GM12878 (cell line): ENCODE measurements around the gene TCOF1.

Experiments used
- BHLHE40 ChIP-seq, 2 experiments: fragments of 450-650 bp in 1 of 2; IDR thresholded peaks; 2 replicates each; pipeline ENCODE4 v1.6.1; 2011 to 2017; ENCODE audit warnings: low read depth in 2 of 2, borderline replicate concordance in 1 of 2, improper control_type of control experiment in 1 of 2, low read length in 1 of 2, mild to moderate bottlenecking in 1 of 2
- CBX5 ChIP-seq: sonication (generic); IDR thresholded peaks from 2 replicates; pipeline ENCODE4 v1.6.1; 2016; ENCODE audit warnings: low read depth, moderate library complexity, mild to moderate bottlenecking, inconsistent platforms
- SMC3 ChIP-seq: IDR thresholded peaks from 2 replicates; pipeline ENCODE4 v1.6.1; 2011; ENCODE audit warnings: low read length, improper control_type of control experiment, borderline replicate concordance
- SUZ12 ChIP-seq: fragments of 200-600 bp; sonication (generic); IDR thresholded peaks from one replicate; pipeline ENCODE4 v1.6.1; 2018; ENCODE audit warnings: antibody characterized with exemption, mild to moderate bottlenecking; ENCODE audit not compliant: unreplicated experiment
- TF ChIP-seq, protein P1 (sequence below), 3 experiments: IDR thresholded peaks in 2 of 3; conservative IDR thresholded peaks in 1 of 3; 2 replicates each; pipeline ENCODE4 v1.5.1; 2011; ENCODE audit warnings: low read depth in 3 of 3, low read length in 3 of 3, mild to moderate bottlenecking in 3 of 3, control low read depth in 2 of 3, moderate library complexity in 2 of 3, inconsistent platforms in 1 of 3, mixed read lengths in 1 of 3; ENCODE audit not compliant: control insufficient read depth in 2 of 3, insufficient read depth in 1 of 3; ENCODE audit errors: extremely low read depth in 1 of 3
- TF ChIP-seq, protein P2 (sequence below): IDR thresholded peaks from 2 replicates; pipeline ENCODE4 v1.6.1; 2012; ENCODE audit warnings: low read depth, low read length, improper control_type of control experiment

DNA sequence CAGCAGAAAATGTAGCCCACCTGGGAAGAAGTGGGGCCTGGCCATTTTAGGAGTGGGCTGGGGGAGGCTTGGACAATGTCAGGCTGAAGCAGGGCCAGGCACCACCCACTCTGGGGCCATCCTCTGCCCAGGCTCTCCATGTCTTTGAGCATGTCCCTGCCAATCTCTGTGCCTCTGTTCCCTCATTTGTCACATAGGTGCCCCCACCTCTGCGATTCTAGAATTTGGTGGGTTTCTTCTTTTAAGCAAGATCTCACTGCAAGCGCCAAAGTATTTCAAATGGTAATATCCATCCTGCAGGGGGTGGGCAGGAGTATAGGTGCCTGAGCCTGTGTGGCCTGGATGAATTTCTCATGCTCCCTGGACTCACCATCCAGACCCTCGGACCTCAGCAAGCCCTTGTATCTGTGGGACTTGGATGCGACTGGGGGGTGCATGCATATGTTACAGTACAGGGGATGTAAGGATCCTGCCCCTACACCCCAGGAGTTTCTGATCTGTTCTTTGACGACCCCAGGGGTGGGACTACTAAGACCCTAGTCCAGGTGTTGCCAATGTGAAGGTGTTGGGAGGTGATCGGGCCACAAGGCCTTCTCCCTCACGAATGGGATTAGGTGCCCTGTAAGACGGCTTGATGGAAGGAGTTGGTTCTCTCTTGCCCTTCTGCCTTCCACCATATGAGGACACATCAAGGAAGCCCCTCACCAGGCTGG, 50.9 kb downstream of the TCOF1 start:
- TF ChIP-seq, protein P1, sequence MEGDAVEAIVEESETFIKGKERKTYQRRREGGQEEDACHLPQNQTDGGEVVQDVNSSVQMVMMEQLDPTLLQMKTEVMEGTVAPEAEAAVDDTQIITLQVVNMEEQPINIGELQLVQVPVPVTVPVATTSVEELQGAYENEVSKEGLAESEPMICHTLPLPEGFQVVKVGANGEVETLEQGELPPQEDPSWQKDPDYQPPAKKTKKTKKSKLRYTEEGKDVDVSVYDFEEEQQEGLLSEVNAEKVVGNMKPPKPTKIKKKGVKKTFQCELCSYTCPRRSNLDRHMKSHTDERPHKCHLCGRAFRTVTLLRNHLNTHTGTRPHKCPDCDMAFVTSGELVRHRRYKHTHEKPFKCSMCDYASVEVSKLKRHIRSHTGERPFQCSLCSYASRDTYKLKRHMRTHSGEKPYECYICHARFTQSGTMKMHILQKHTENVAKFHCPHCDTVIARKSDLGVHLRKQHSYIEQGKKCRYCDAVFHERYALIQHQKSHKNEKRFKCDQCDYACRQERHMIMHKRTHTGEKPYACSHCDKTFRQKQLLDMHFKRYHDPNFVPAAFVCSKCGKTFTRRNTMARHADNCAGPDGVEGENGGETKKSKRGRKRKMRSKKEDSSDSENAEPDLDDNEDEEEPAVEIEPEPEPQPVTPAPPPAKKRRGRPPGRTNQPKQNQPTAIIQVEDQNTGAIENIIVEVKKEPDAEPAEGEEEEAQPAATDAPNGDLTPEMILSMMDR (IDR thresholded peaks at IDR 0.05 in 2 of 3, conservative IDR thresholded peaks at IDR 0.05 in 1 of 3; ENCODE audit: control insufficient read depth in 2 of 3, extremely low read depth in 1 of 3, insufficient read depth in 1 of 3, low read depth in 3 of 3, low read length in 3 of 3), result no peak
- TF ChIP-seq SUZ12, result no peak
- TF ChIP-seq, protein P2, sequence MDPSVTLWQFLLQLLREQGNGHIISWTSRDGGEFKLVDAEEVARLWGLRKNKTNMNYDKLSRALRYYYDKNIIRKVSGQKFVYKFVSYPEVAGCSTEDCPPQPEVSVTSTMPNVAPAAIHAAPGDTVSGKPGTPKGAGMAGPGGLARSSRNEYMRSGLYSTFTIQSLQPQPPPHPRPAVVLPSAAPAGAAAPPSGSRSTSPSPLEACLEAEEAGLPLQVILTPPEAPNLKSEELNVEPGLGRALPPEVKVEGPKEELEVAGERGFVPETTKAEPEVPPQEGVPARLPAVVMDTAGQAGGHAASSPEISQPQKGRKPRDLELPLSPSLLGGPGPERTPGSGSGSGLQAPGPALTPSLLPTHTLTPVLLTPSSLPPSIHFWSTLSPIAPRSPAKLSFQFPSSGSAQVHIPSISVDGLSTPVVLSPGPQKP, result no peak
- TF ChIP-seq BHLHE40 (IDR thresholded peaks at IDR 0.05; ENCODE audit: borderline replicate concordance in 1 of 2, low read depth in 2 of 2, low read length in 1 of 2), result 0 out of 4 replicates have a peak, but pooled peaks of 1 of the 2 experiments have one; percentile 1
- TF ChIP-seq SMC3, result no peak
- no peak for TF ChIP-seq CBX5
